NCI-H2196 (cell line): ENCODE measurements around the gene UPB1.

Experiments
- DNase-seq: peaks from one replicate; lab custom pipeline; 2025; ENCODE audit not compliant: unreplicated experiment; lab: John Stamatoyannopoulos, UW

Gene UPB1

GRCh38 chr22:24494528-24495364 is at the start of gene UPB1:
Gene UPB1 (plus strand): TSS chr22:24495332. CDS start chr22:24495404, 72 bp downstream.
- no peak for DNase-seq

- no peak for DNase-seq
Observed at GRCh38 chr22:24445481-24446259, 49.5 kb upstream of the UPB1 start.

- DNase-seq: no peak
Observed at GRCh38 chr22:24446260-24446611, 48.9 kb upstream of the UPB1 start.

GRCh38 chr22:24450610-24451009 is 44.5 kb upstream of the UPB1 start:
- DNase-seq: no peak

- DNase-seq: no peak
Observed at GRCh38 chr22:24451162-24451561, 44.0 kb upstream of the UPB1 start.

GRCh38 chr22:24453853-24454252 is 41.3 kb upstream of the UPB1 start:
- no peak for DNase-seq

- DNase-seq: no peak
Observed at GRCh38 chr22:24455039-24455438, 40.1 kb upstream of the UPB1 start.

GRCh38 chr22:24455751-24456426 is 39.2 kb upstream of the UPB1 start:
- DNase-seq: no peak

GRCh38 chr22:24457894-24458420 is 37.2 kb upstream of the UPB1 start:
- no peak for DNase-seq

- no peak for DNase-seq
Observed at GRCh38 chr22:24459911-24460310, 35.2 kb upstream of the UPB1 start.

- DNase-seq: no peak
Observed at GRCh38 chr22:24460418-24461089, 34.6 kb upstream of the UPB1 start.

GRCh38 chr22:24463071-24463760 is 31.9 kb upstream of the UPB1 start:
- no peak for DNase-seq

- no peak for DNase-seq
Observed at GRCh38 chr22:24465566-24465965, 29.6 kb upstream of the UPB1 start.

- no peak for DNase-seq
Observed at GRCh38 chr22:24465975-24466374, 29.2 kb upstream of the UPB1 start.

GRCh38 chr22:24466716-24467328 is 28.3 kb upstream of the UPB1 start:
- DNase-seq: no peak

- no peak for DNase-seq
Observed at GRCh38 chr22:24467340-24467739, 27.8 kb upstream of the UPB1 start.

- DNase-seq: no peak
Observed at GRCh38 chr22:24471570-24471969, 23.6 kb upstream of the UPB1 start.

GRCh38 chr22:24473284-24473683 is 21.8 kb upstream of the UPB1 start:
- no peak for DNase-seq

GRCh38 chr22:24474221-24474620 is 20.9 kb upstream of the UPB1 start:
- no peak for DNase-seq
